Lower leg skin (tissue), 3 donors: Measurements from ENCODE around the gene HRK.

Source experiments
- POLR2A ChIP-seq, 2 donors: fragments of 450-650 bp; IDR thresholded peaks; one replicate each; pipeline ENCODE4 v1.6.1; 2016 to 2017; ENCODE audit warnings: antibody characterized with exemption in 2 of 2, mild to moderate bottlenecking in 1 of 2, moderate library complexity in 1 of 2
- TF ChIP-seq, protein P1 (sequence below), 3 donors: fragments of 450-650 bp; IDR thresholded peaks; one replicate each; pipeline ENCODE4 v1.5.1; 2016; ENCODE audit warnings: antibody characterized with exemption in 3 of 3, mild to moderate bottlenecking in 3 of 3, moderate library complexity in 2 of 3

GRCh38 chr12:116894913-116895312 is 13.7 kb upstream of the HRK start:
- TF ChIP-seq, protein P1, sequence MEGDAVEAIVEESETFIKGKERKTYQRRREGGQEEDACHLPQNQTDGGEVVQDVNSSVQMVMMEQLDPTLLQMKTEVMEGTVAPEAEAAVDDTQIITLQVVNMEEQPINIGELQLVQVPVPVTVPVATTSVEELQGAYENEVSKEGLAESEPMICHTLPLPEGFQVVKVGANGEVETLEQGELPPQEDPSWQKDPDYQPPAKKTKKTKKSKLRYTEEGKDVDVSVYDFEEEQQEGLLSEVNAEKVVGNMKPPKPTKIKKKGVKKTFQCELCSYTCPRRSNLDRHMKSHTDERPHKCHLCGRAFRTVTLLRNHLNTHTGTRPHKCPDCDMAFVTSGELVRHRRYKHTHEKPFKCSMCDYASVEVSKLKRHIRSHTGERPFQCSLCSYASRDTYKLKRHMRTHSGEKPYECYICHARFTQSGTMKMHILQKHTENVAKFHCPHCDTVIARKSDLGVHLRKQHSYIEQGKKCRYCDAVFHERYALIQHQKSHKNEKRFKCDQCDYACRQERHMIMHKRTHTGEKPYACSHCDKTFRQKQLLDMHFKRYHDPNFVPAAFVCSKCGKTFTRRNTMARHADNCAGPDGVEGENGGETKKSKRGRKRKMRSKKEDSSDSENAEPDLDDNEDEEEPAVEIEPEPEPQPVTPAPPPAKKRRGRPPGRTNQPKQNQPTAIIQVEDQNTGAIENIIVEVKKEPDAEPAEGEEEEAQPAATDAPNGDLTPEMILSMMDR (IDR thresholded peaks at IDR 0.05) = no peak
- no peak for TF ChIP-seq POLR2A (IDR thresholded peaks at IDR 0.05)
